Hepatocyte (in vitro differentiated cells): ENCODE results near the gene TPMT. TPM values are rescaled to one million over a fixed set of nuclear protein-coding genes. Genes with fewer than 3 reads are reported as not detected.

ENCODE experiments used
- DNase-seq: peaks from one replicate; pipeline ENCODE4 v3.0.0-alpha.2; 2016; ENCODE audit warnings: low spot score
- H2AFZ ChIP-seq: fragments of 200-600 bp; sonication (generic); 2 replicates; pipeline ENCODE4 v1.6.0; 2016; ENCODE audit warnings: antibody characterized with exemption, mild to moderate bottlenecking
- H3K27ac ChIP-seq: fragments of 200-600 bp; sonication (generic); 2 replicates; pipeline ENCODE4 v1.5.1; 2016; ENCODE audit warnings: mild to moderate bottlenecking
- H3K27me3 ChIP-seq: fragments of 200-600 bp; sonication (generic); 2 replicates; pipeline ENCODE4 v1.6.1; 2016
- H3K36me3 ChIP-seq: fragments of 200-600 bp; sonication (generic); replicated peaks from 2 replicates; pipeline ENCODE4 v1.5.1; 2016; ENCODE audit warnings: low read depth; ENCODE audit not compliant: insufficient read depth
- H3K4me1 ChIP-seq: fragments of 200-600 bp; sonication (generic); 2 replicates; pipeline ENCODE4 v1.5.1; 2016; ENCODE audit warnings: mild to moderate bottlenecking, moderate library complexity; ENCODE audit not compliant: insufficient read depth
- H3K4me2 ChIP-seq: fragments of 200-600 bp; sonication (generic); 2 replicates; pipeline ENCODE4 v1.6.0; 2016
- H3K4me3 ChIP-seq: fragments of 200-600 bp; sonication (generic); 2 replicates; pipeline ENCODE4 v1.5.1; 2016; ENCODE audit warnings: mild to moderate bottlenecking
- H3K79me2 ChIP-seq: fragments of 200-600 bp; sonication (generic); 2 replicates; pipeline ENCODE4 v1.6.0; 2017; ENCODE audit warnings: mild to moderate bottlenecking
- H3K9me2 ChIP-seq: fragments of 200-600 bp; sonication (generic); replicated peaks from 2 replicates; pipeline ENCODE4 v1.6.0; 2017; ENCODE audit warnings: mild to moderate bottlenecking; ENCODE audit not compliant: insufficient read depth
- H3K9me3 ChIP-seq: fragments of 200-600 bp; sonication (generic); 2 replicates; pipeline ENCODE4 v1.5.1; 2016; ENCODE audit warnings: low read depth, mild to moderate bottlenecking
- H4K20me1 ChIP-seq: fragments of 200-600 bp; sonication (generic); 2 replicates; pipeline ENCODE4 v1.6.0; 2016; ENCODE audit warnings: mild to moderate bottlenecking; ENCODE audit not compliant: insufficient read depth, poor library complexity, severe bottlenecking
- CTCF ChIP-seq: fragments of 200-600 bp; sonication (generic); IDR thresholded peaks from 2 replicates; pipeline ENCODE4 v1.5.1; 2016; ENCODE audit warnings: antibody characterized with exemption, mild to moderate bottlenecking; ENCODE audit not compliant: poor library complexity
- EZH2 ChIP-seq: fragments of 200-600 bp; sonication (generic); IDR thresholded peaks from 2 replicates; pipeline ENCODE4 v1.6.1; 2016; ENCODE audit warnings: antibody characterized with exemption, mild to moderate bottlenecking, borderline replicate concordance
- EZH2phosphoT487 ChIP-seq: fragments of 200-600 bp; sonication (generic); IDR thresholded peaks from one replicate; pipeline ENCODE4 v1.6.1; 2018; ENCODE audit warnings: antibody characterized with exemption, mild to moderate bottlenecking, low read depth, moderate library complexity; ENCODE audit not compliant: unreplicated experiment, severe bottlenecking
- WGBS: methylation state at CpG from one replicate; pipeline ENCODE4 v1.1.6; 2016; ENCODE audit warnings: low lambda C conversion rate; ENCODE audit errors: missing lambda C conversion rate; 5-methylcytosine and 5-hydroxymethylcytosine counted together
- polyA plus RNA-seq: library from polyadenylated mRNA; unstranded; fragments of >200 nt; fragmentation: Nextera tagmentation; extraction: Ambion mirVana; gene quantifications from 2 replicates; pipeline ENCODE4 v1.2.1, GENCODE V29; 2016
- total RNA-seq: library from RNA; depleted of rRNA; stranded (reverse); fragments of >200 nt; gene quantifications from 2 replicates; pipeline ENCODE4 v1.2.3, GENCODE V29; 2014

TPMT gene
- total and polyA plus RNA-seq, 2 experiments from 2014 or later: 10.0 to 15.5 TPM

GRCh38 chr6:18165751-18166150 is 10.9 kb upstream of the TPMT start:
- H3K9me3 ChIP-seq: no peaks in the 10 kb centered on the region
- no peaks in the 10 kb centered on the region for H4K20me1 ChIP-seq
- H2AFZ ChIP-seq: no peak overlapping the region
- no peaks in the 10 kb centered on the region for H3K9me2 ChIP-seq
- H3K4me1 ChIP-seq: no peaks in the 10 kb centered on the region
- H3K36me3 ChIP-seq: no peaks in the 10 kb centered on the region
- no peaks in the 10 kb centered on the region for H3K79me2 ChIP-seq
- no peak for DNase-seq
- no peak overlapping the region for H3K4me3 ChIP-seq
- no peak overlapping the region for H3K4me2 ChIP-seq
- TF ChIP-seq EZH2 (no peak), EZH2phosphoT487 (no peak), CTCF (no peak)
- 96% methylated on average over 4 of the region's 4 CpGs for WGBS
- H3K27ac ChIP-seq: no peak overlapping the region
- H3K27me3 ChIP-seq: no peaks in the 10 kb centered on the region

- H3K9me3 ChIP-seq: no peaks in the 10 kb centered on the region
- no peaks in the 10 kb centered on the region for H3K27me3 ChIP-seq
- no peaks in the 10 kb centered on the region for H3K4me1 ChIP-seq
- no peaks in the 10 kb centered on the region for H3K9me2 ChIP-seq
- TF ChIP-seq EZH2phosphoT487 (no peak), EZH2 (no peak), CTCF (no peak)
- no peaks in the 10 kb centered on the region for H4K20me1 ChIP-seq
- no peaks in the 10 kb centered on the region for H3K36me3 ChIP-seq
- H3K27ac ChIP-seq: no peak overlapping the region
- no peak overlapping the region for H3K4me2 ChIP-seq
- WGBS: 89% methylated on average over 2 of the region's 2 CpGs
- no peaks in the 10 kb centered on the region for H3K79me2 ChIP-seq
- DNase-seq: no peak
- H2AFZ ChIP-seq: no peak overlapping the region
- H3K4me3 ChIP-seq: no peak overlapping the region
Measured at GRCh38 chr6:18162401-18162800, 7.5 kb upstream of the TPMT start.

- no peaks in the 10 kb centered on the region for H3K9me3 ChIP-seq
- H3K36me3 ChIP-seq: no peaks in the 10 kb centered on the region
- no peak overlapping the region for H3K4me3 ChIP-seq
- no peaks in the 10 kb centered on the region for H3K4me1 ChIP-seq
- DNase-seq: no peak
- no peak overlapping the region for H3K4me2 ChIP-seq
- H3K79me2 ChIP-seq: no peaks in the 10 kb centered on the region
- no peaks in the 10 kb centered on the region for H4K20me1 ChIP-seq
- WGBS: 96% methylated on average over 2 of the region's 2 CpGs
- H3K27me3 ChIP-seq: no peaks in the 10 kb centered on the region
- no peaks in the 10 kb centered on the region for H3K9me2 ChIP-seq
- H3K27ac ChIP-seq: no peak overlapping the region
- no peak overlapping the region for H2AFZ ChIP-seq
- no peak for TF ChIP-seq EZH2phosphoT487
- no peak for TF ChIP-seq EZH2
- TF ChIP-seq CTCF: no peak
Measured at GRCh38 chr6:18161431-18161830, 6.6 kb upstream of the TPMT start.

DNA sequence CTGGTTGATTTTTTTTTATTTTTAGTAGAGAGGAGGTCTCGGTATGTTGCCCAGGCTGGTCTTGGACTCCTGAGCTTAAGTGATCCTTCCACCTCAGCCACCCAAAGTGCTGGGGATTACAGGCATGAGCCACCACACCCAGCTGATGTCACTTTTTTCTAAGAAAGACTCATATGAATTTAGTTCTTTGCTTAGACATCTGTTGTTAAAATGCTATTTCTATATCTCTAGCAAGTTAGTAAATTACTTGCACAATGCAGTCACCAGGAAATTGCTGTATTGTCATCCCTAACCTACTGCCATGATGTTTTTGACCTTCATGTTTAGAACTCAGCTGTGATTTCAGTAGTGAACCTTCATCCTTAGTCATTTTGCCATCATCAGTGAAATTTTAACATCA is 6.0 kb upstream of the TPMT start:
- TF ChIP-seq EZH2 (no peak), EZH2phosphoT487 (no peak), CTCF (no peak)
- Histone ChIP-seq H3K9me2 (no peaks in the 10 kb centered on the region), H4K20me1 (no peaks in the 10 kb centered on the region), H3K9me3 (no peaks in the 10 kb centered on the region), H3K27ac (no peak overlapping the region), H3K4me1 (no peaks in the 10 kb centered on the region), H3K4me2 (no peak overlapping the region), H2AFZ (no peak overlapping the region), H3K4me3 (no peak overlapping the region), H3K36me3 (no peaks in the 10 kb centered on the region), H3K27me3 (no peaks in the 10 kb centered on the region), H3K79me2 (no peaks in the 10 kb centered on the region)
- DNase-seq: no peak
- 89% methylated on average over 1 of the region's 1 CpG for WGBS
